Urinary bladder (tissue), 4 donors: ENCODE data around the gene FOXP1. TPM values are rescaled to one million over a fixed set of nuclear protein-coding genes. Genes with fewer than 3 reads are reported as not detected.

Experiments used
- DNase-seq: peaks from one replicate; pipeline ENCODE4 v3.0.0-alpha.2; 2015; ENCODE audit errors: extremely low spot score
- H3K27ac ChIP-seq: one replicate; pipeline ENCODE4 v1.5.1; 2013; ENCODE audit warnings: low read depth, mild to moderate bottlenecking, moderate library complexity
- H3K36me3 ChIP-seq: one replicate; pipeline ENCODE4 v1.6.1; 2013; ENCODE audit warnings: mild to moderate bottlenecking, moderate library complexity; ENCODE audit not compliant: insufficient read depth
- H3K4me1 ChIP-seq: one replicate; pipeline ENCODE4 v1.6.1; 2013; ENCODE audit warnings: mild to moderate bottlenecking, moderate library complexity; ENCODE audit not compliant: insufficient read depth
- H3K4me3 ChIP-seq: one replicate; pipeline ENCODE4 v1.5.1; 2013; ENCODE audit warnings: low read depth, low read length
- WGBS: extraction: QIAGEN DNeasy Blood & Tissue Kit; methylation state at CpG from one replicate; pipeline ENCODE4 v1.1.7; 2013; 5-methylcytosine and 5-hydroxymethylcytosine counted together
- polyA plus RNA-seq: library from polyadenylated mRNA; stranded (reverse); fragments of 200-250 nt; gene quantifications from one replicate; pipeline ENCODE4 v1.2.3, GENCODE V29; 2013
- total RNA-seq: library from RNA; depleted of rRNA; stranded (reverse); fragments of >200 nt; gene quantifications from one replicate; pipeline ENCODE4 v1.2.3, GENCODE V29; 2014
- donor health status: healthy with polysubstance abuse.
- donor health status: healthy.

FOXP1 gene
- total and polyA plus RNA-seq, 2 donors, result 27.4 to 176 TPM

- H3K4me1 ChIP-seq, result no peaks in the 10 kb centered on the region
- no peak overlapping the region for H3K27ac ChIP-seq
- no peak overlapping the region for H3K4me3 ChIP-seq
- H3K36me3 ChIP-seq, result no peaks in the 10 kb centered on the region
- DNase-seq, result no peak
- WGBS, result 90% methylated on average over 5 of the region's 5 CpGs
These were observed 18.3 kb upstream of the FOXP1 start for GRCh38 chr3:71601811-71602210.

DNA sequence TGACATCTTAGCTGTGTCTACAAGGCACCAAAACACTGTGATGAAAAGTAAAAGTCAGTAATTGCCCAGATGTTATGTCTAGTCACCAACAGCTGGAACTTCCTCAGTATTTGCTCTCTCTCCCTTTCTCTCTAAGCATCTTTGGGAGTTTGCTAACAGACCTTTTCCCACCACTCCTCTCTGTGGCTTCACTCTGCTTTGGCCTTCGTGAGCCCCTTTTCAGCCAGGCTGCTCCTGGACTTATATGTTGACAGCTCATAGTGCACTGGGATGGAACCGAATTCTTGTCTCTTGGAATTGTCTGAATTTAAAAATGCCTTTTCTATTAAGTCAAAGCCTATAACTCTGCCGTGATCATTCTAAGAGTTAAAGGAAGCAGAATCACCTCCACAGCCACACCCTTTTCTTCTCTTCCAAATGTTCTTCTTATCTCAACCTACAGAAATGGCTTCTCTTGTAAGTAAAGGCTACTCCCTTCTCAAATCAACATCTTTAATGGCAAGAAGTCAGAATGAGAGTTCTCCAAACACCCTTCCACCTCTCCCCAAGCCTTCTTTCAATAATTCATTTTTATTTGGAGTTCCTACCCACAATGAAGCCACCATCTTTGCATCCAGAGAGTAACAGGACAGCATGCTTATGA lies 17.2 kb upstream of the FOXP1 start:
- 54% methylated on average over 3 of the region's 3 CpGs for WGBS
- Histone ChIP-seq H3K4me3 (no peak overlapping the region), H3K4me1 (no peaks in the 10 kb centered on the region)

DNA sequence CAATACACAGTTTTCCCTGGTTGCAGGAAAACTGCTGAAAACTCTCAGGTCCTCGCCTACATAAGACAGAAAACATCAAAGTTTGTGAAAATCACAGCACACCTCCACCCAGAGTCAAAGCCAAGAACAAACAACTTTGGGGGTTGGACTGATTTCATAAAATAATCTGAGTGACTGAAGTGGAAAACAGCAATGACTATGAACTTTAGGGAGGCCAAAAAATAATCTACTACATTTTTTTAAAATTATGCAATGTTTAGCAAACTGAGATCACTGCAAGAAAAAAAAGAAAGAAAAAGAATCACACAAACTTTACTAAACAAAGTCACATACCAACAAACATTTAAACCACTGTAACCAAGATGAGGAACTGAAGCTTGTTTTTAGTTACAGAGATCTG lies 15.9 kb upstream of the FOXP1 start:
- no peaks in the 10 kb centered on the region for H3K36me3 ChIP-seq
- no peaks in the 10 kb centered on the region for H3K4me1 ChIP-seq
- DNase-seq, result no peak
- no peak overlapping the region for H3K4me3 ChIP-seq
- 78% methylated on average over 1 of the region's 1 CpG for WGBS
- H3K27ac ChIP-seq, result no peak overlapping the region

More for the DNA sequence above, 17.2 kb upstream of the FOXP1 start:
- DNase-seq, result no peak
- H3K36me3 ChIP-seq, result no peaks in the 10 kb centered on the region
- no peak overlapping the region for H3K27ac ChIP-seq

DNA sequence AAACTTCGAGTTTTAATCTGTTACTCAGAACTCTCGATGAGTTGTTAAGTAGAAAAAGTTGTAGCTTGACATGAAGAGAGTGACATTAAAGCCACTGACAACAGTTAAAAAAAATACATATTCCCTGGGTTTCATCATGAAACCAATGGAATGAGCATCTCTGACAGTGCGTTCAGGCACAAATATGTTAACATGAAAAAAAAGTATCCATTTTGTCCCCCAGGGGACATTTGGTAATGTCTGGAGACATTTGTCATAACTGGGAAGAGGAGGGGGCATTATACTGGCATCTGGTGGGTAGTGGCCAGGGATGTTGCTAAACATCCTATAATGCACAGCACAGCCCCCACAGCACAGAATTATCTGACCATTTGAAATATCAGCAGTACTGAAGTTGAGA lies 14.8 kb upstream of the FOXP1 start:
- no peak overlapping the region for H3K27ac ChIP-seq
- WGBS, result 90% methylated on average over 3 of the region's 3 CpGs
- no peaks in the 10 kb centered on the region for H3K36me3 ChIP-seq
- H3K4me1 ChIP-seq, result no peaks in the 10 kb centered on the region
- DNase-seq, result no peak
- H3K4me3 ChIP-seq, result no peak overlapping the region

- H3K27ac ChIP-seq, result no peak overlapping the region
- H3K36me3 ChIP-seq, result no peaks in the 10 kb centered on the region
- no peak for DNase-seq
- H3K4me1 ChIP-seq, result no peaks in the 10 kb centered on the region
- WGBS, result 86% methylated on average over 1 of the region's 1 CpG
- no peak overlapping the region for H3K4me3 ChIP-seq
These were observed 13.8 kb upstream of the FOXP1 start for GRCh38 chr3:71597286-71597685.

DNA sequence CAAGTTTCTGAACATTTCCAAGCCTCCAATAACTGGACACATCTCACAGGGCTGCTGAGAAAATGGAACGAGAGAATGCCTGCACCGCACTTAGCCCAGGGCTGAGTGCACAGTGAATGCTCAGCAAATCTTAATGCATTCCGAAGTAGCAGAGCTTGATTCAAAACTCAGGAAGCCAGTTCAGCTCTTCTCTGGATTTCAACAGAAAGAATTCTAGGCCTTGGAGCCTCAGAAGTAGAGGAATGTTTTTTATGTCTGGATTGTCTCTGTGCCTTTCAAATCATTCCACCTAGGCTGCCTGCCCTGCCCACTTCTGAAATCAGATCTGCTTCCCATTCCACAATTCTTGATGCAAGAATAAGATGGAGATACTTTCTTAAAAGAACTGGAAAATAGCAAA lies 9.6 kb upstream of the FOXP1 start:
- 92% methylated on average over 3 of the region's 3 CpGs for WGBS
- DNase-seq, result no peak
- H3K4me1 ChIP-seq, result no peaks in the 10 kb centered on the region

DNA sequence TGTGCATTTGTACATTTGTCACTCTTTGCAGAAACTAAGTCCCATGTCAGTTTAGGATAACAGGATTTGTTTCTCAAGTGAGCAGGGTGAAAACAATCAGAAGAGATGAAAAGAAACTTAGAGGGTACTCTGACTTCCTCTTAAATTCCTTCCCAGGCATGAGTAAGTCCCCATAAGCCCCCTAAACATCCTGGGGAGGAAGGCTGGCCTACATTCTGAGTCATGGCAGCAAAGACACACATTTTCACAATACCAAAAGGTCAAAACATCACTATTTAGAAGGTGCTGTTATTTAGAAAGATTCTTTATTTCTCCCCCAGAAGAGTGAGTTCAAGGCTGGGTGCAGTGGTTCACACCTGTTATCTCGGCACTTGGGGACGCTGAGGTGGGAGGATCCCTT lies 7.6 kb upstream of the FOXP1 start:
- 97% methylated on average over 2 of the region's 2 CpGs for WGBS
- H3K27ac ChIP-seq, result no peak overlapping the region

More for the DNA sequence above, 9.6 kb upstream of the FOXP1 start:
- no peaks in the 10 kb centered on the region for H3K36me3 ChIP-seq
- no peak overlapping the region for H3K27ac ChIP-seq
- no peak overlapping the region for H3K4me3 ChIP-seq

GRCh38 chr3:71589132-71589531 lies 5.6 kb upstream of the FOXP1 start:
- Histone ChIP-seq H3K27ac (no peak overlapping the region), H3K4me1 (no peaks in the 10 kb centered on the region), H3K4me3 (no peak overlapping the region), H3K36me3 (no peaks in the 10 kb centered on the region)
- DNase-seq, result no peak
- 58% methylated on average over 2 of the region's 2 CpGs for WGBS

More for the DNA sequence above, 7.6 kb upstream of the FOXP1 start:
- Histone ChIP-seq H3K4me3 (no peak overlapping the region), H3K36me3 (no peaks in the 10 kb centered on the region), H3K4me1 (no peaks in the 10 kb centered on the region)
- DNase-seq, result no peak

DNA sequence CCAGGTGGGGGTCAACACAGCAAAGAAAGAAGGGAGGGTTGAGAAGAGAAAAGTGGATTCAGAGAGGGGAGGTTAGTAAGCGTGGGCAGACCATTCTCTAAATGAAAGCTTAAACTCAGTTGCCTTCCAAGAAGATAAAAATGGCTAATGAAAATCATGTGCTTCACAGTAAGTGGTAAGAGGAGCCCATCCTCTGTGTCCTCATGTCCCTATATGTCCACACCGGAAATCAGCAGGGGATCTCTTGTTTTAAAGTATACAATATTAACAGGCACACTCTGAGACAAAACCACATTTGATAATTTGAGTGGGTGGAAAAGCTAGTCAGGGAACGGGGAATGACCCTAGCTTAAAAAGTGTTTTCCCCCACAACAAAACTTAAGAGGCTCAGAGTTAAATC lies 4.4 kb upstream of the FOXP1 start:
- DNase-seq, result no peak
- WGBS, result 76% methylated on average over 3 of the region's 3 CpGs
- Histone ChIP-seq H3K27ac (no peak overlapping the region), H3K36me3 (no peaks in the 10 kb centered on the region), H3K4me1 (no peaks in the 10 kb centered on the region), H3K4me3 (no peak overlapping the region)

DNA sequence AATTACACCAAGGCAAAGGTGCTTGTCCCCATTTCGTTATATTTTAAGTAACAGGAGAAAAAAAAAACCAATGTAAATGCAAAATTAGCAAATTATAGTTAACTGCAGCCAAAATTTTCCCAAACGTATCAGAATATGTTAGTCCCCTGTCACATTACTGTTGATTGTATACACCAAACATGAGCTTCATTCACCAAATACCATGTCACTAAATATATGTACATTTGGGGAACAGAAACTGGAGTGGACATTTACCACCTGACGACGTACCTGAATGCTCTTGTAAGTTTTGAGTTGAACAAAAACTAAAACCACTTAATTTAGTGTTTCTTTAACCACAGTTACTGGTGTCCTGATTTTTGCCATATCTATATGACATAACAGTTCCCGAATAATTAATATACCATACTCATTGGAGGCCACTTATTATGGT lies 3.3 kb upstream of the FOXP1 start:
- Histone ChIP-seq H3K27ac (no peak overlapping the region), H3K4me1 (no peaks in the 10 kb centered on the region), H3K36me3 (no peaks in the 10 kb centered on the region), H3K4me3 (no peak overlapping the region)
- WGBS, result 46% methylated on average over 5 of the region's 5 CpGs
- no peak for DNase-seq

DNA sequence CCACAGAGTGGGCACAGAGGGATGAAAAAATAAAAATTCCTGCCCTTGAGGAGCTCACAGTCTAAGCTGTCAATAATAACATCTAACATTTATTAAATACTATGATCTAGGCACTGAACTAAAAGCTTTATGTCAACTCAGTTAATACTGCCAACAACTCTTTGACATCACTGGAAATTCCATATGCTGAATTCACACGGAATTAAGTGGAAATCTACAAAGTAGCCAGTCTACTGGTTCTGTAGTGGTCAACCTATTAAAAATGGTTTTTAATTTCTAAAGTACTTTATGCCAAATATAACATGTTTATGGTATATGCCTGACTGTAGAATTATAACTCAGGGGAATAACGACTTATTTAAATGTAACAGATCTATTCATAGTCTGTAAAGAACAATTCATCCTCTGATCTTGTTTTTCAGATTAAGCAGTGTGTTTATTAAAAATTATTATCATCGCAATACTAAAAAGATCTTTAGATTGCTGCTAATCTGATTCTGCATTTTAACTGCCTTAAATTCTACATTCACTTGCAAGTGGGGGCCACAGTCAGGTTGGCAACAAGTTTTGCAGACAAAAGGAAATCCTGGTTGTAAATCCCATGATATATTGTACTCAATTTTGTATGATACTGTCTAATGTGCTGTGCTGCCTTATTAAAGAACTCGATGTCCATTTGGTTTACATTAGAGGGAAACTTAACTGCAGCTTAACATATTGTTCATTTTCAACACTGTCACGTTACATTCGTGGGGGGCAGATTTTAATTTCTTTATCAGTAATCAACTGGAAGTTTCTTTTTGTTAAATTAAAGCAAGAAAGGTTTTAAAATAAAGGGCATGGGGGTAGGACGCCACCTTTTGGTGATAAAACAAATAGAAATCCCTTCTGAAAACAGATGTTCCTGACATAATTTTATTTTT lies 2.6 kb upstream of the FOXP1 start:
- no peaks in the 10 kb centered on the region for H3K36me3 ChIP-seq
- H3K4me3 ChIP-seq, result no peak overlapping the region
- no peak for DNase-seq
- no peak overlapping the region for H3K27ac ChIP-seq
- 18% methylated on average over 7 of the region's 7 CpGs for WGBS
- H3K4me1 ChIP-seq, result no peaks in the 10 kb centered on the region

- no peak overlapping the region for H3K4me3 ChIP-seq
- no peaks in the 10 kb centered on the region for H3K36me3 ChIP-seq
- no peaks in the 10 kb centered on the region for H3K4me1 ChIP-seq
- DNase-seq, result no peak
- 46% methylated on average over 5 of the region's 5 CpGs for WGBS
- peak overlapping the region; percentile 48 for H3K27ac ChIP-seq
These were observed 1.6 kb upstream of the FOXP1 start for GRCh38 chr3:71585131-71585530.

DNA sequence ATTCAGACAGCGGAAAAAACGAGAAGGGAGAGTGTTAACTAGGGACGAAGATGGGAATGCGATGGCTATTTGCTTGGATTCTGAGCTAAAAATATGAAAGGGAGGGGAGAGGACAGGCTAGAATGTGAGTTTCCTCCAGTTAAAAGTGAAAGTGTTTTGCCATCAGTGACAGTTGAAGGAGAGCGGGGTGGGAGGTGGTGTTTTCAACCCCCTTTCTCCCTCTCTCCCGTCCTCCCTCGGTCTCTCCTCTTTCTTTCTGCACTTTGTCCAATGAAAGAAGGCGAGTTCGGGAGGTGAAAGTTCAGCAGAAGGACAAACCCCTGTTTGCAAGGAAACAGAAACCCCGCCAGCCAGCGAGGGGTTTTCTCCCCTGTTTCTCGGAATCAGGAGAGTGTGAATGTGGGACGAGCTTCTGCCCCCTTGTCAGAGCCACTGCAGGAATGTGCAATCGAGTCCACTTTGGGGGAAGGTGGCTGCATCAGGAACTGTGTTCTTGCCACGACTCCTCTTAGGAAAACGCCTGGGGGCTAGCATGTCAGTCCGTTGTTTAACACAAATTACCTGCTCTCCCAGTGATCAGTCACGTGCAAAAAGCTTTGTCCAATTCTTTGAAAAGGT lies 975 bp upstream of the FOXP1 start:
- 4% methylated on average over 18 of the region's 18 CpGs for WGBS
- peak overlapping the region; percentile 71 for H3K4me3 ChIP-seq
- H3K36me3 ChIP-seq, result no peaks in the 10 kb centered on the region
- no peaks in the 10 kb centered on the region for H3K4me1 ChIP-seq
- peak; percentile 58 for DNase-seq
- peak overlapping the region; percentile 74 for H3K27ac ChIP-seq
